ENCODE measurements around the gene RFX3. TPM values are rescaled to one million over a fixed set of nuclear protein-coding genes. Genes with fewer than 3 reads are reported as not detected.
"Not testable (repeated sequence)": the region's sequence is repeated elsewhere in the genome, so short reads cannot be mapped to it uniquely, and the experiment has no call there.

The RFX3 gene
- total RNA-seq, 1 experiment from 2014 or later = 19.1 TPM

DNA sequence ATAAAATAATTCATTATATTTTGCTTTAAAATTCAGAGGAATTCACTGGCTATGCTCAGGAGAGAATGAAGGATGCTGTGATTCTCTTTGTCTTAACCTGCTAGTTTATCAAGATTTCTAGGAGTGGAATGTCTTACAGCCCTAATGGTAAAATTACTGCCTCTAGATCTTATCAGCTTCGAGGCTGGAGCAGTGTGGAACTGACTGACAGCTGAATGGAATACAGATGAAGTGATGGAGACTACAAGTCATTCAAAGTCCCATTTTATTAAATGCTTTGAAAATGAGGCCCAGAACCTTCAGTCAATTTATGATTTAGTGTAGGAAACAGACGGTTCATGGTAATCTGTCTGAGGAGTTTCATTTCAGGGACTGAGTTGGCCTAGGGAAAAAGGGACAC, 202.1 kb downstream of the RFX3 start:
- no peak for DNase-seq (ENCODE audit: low spot score)
- in situ Hi-C loops (cut with HindIII; ENCODE audit: low sequenced_read_pairs) = no loop called here

DNA sequence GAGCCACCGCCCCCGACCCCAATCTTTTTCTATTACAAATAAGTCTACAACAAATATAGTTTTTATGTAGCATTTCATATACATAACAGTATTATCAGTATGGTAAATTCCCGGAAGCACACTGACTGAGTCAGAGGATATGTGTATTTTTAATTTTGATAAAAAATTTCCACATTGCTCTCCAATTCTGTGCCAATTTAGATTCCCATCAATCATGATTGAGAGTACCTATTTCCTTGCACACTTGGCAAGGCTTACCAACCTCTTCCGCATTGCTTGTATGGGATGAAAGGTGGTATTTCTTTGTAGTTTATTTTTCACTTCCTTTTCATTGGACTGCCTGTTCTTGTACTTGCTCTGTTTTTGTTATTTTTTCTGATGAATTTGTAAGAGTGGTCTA, 204.6 kb downstream of the RFX3 start:
- in situ Hi-C loops (cut with HindIII; ENCODE audit: low sequenced_read_pairs) = no loop called here
- DNase-seq (ENCODE audit: low spot score) = no peak

- DNase-seq (ENCODE audit: low spot score); in situ Hi-C loops (cut with HindIII; ENCODE audit: low sequenced_read_pairs): not testable (repeated sequence)
These were observed 213.2 kb downstream of the RFX3 start for GRCh38 chr9:3312595-3312994.

GRCh38 chr9:3308609-3309008, 217.2 kb downstream of the RFX3 start:
- no peak for DNase-seq (ENCODE audit: low spot score)
- in situ Hi-C loops (cut with HindIII; ENCODE audit: low sequenced_read_pairs) = no loop called here

DNA sequence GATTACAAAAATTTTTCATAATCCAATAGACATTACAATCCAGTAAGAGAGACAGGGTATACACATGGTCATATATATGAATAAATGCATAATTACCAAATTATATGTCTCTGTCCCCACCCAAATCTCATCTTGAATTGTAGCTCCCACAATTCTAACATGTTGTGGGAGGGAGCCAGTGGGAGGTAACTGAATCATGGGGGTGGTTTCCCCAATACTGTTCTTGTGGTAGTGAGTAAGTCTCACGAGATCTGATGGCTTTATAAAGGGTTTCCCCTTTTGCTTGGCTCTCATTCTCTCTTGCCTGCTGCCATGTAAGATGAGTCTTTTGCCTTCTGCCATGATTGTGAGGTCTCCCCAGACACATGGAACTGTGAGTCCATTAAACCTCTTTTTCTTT, 221.4 kb downstream of the RFX3 start:
- in situ Hi-C loops (cut with HindIII; ENCODE audit: low sequenced_read_pairs) = not testable (repeated sequence)

DNA sequence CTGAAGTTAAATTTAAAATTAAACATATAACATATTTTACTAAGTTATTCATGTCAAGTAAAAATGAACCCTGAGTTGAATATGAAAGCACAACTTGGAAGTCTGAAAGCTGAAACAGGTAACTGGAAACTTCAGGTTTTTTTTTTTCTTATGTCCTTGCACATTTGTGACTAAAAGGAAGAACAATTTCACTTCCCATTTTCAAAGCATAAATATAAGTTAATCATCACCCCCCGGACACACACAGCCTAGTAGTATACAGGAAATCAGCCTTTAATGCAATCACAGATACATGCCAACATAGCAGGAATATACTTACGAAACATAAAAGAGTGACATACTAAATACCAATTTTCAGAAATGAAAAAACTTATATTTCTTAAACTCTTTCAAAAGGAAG, 225.9 kb downstream of the RFX3 start:
- DNase-seq (ENCODE audit: low spot score) = no peak
- in situ Hi-C loops (cut with HindIII; ENCODE audit: low sequenced_read_pairs) = no loop called here

More for the DNA sequence above, 221.4 kb downstream of the RFX3 start:
- not testable (repeated sequence) for DNase-seq (ENCODE audit: low spot score)

- peak; percentile 71 for DNase-seq (ENCODE audit: low spot score)
- in situ Hi-C loops (cut with HindIII; ENCODE audit: low sequenced_read_pairs) = no loop called here
These were observed 229.3 kb downstream of the RFX3 start for GRCh38 chr9:3296536-3296935.

GRCh38 chr9:3292311-3292710, 233.5 kb downstream of the RFX3 start:
- in situ Hi-C loops (cut with HindIII; ENCODE audit: low sequenced_read_pairs) = no loop called here
- DNase-seq (ENCODE audit: low spot score) = no peak

DNA sequence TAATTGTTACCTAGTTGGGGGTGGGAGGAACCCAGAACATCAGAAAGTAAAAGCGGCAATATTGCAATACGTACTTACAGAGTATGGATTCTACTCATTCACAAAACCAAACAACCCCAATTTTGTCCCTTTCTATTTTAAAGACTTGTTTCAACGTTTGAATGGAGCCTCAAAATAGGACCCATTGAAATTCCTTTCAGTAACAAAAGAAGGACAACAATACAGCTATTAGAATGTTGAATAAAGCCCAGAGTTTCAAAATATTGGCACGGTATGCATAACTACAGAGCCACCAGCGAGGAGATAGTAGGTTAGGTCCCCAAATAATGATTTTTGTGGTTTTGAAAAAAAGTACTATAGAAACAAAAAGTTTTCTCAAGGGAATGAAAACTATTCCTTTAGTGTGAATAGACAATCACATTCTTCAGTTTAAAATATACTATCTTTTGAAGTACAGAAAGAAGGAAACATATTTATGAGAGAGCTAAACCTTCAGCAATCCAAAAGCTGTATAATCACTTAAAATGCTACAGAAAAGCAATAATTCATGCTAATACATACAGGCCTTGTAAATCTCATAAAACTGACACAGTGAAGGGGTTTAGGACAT, 235.5 kb downstream of the RFX3 start:
- in situ Hi-C loops (cut with HindIII; ENCODE audit: low sequenced_read_pairs) = no loop called here

DNA sequence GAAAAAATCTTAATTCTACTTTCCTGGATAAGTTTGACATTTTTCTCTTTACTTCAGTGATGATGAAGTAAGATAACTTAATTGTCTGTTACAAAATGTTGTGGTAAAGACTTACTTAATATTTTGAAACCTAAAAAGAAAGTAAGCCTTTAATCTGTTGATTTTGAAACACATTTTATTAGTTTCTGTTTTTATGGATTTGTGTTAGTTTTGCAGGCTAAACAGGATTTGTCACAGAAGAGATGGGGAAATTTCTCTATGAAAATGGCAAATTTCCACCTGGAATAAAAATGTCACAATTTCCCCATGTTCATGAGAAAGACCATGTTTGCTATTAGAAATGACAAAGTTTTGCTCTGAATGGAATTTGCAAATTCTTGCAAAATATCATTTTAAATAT, 237.1 kb downstream of the RFX3 start:
- in situ Hi-C loops (cut with HindIII; ENCODE audit: low sequenced_read_pairs) = no loop called here
- no peak for DNase-seq (ENCODE audit: low spot score)

More for the DNA sequence above, 235.5 kb downstream of the RFX3 start:
- no peak for DNase-seq (ENCODE audit: low spot score)

GRCh38 chr9:3285365-3286161, 240.2 kb downstream of the RFX3 start:
- in situ Hi-C loops (cut with HindIII; ENCODE audit: low sequenced_read_pairs) = no loop called here
- DNase-seq (ENCODE audit: low spot score) = no peak

- in situ Hi-C loops (cut with HindIII; ENCODE audit: low sequenced_read_pairs) = no loop called here
- DNase-seq (ENCODE audit: low spot score) = no peak
These were observed 243.4 kb downstream of the RFX3 start for GRCh38 chr9:3282365-3282764.

DNA sequence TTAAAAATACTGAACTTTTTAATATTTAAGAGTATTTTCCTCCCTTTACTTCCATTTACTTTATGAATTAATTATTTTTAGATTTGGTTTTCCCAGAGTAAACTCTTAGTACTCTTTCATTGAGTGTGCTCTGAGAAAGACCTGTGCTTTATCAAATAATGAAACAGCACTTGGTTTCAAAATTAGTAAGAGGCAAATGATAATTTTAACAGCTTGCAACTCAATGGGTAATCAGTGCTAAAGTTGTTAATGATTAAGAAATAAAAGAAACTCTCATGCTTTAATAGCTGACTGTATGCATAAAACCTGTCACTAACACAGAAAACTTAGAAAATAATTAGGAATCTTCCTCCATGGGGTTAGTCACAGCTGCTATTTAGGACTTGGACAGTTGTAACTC, 244.4 kb downstream of the RFX3 start:
- in situ Hi-C loops (cut with HindIII; ENCODE audit: low sequenced_read_pairs) = no loop called here
- DNase-seq (ENCODE audit: low spot score) = no peak

DNA sequence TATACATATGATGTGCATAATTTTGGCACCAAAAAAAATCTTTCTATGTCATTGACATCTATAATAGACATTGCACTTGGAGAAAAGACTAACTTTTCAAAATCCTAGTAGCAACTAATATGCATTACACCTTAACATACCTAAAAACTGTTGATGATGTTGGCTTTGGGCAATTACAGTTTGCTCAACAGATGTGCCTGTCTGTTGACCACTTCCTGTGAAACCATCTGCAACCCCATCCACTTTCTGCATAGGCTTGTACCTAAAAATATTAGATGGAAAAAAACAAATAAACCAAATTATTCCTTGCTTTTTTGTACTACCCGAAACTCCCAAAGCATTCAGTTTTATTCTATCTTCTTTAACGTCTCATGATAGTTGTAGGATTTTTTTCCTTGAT, 248.6 kb downstream of the RFX3 start:
- in situ Hi-C loops (cut with HindIII; ENCODE audit: low sequenced_read_pairs) = no loop called here
- DNase-seq (ENCODE audit: low spot score) = no peak

DNA sequence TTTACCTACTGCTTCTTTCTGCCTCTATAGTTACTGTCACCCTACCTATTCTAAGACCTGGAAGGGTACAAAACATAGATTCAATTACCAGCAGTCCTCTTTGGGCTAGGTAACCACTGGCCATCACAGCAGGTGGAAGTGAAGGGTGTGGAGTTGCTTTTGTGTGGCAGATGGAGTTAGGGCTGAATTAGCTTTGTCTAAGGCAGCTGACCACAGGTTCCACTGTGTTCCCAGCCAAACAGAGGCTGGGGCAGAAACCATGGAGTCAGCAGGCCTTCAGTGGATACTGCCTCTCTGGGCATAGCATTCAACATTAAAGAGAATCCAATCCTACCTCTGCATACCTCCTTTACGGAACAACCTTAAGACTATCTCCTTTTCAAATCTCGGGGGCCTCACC, 254.2 kb downstream of the RFX3 start:
- DNase-seq (ENCODE audit: low spot score) = no peak
- in situ Hi-C loops (cut with HindIII; ENCODE audit: low sequenced_read_pairs) = no loop called here

DNA sequence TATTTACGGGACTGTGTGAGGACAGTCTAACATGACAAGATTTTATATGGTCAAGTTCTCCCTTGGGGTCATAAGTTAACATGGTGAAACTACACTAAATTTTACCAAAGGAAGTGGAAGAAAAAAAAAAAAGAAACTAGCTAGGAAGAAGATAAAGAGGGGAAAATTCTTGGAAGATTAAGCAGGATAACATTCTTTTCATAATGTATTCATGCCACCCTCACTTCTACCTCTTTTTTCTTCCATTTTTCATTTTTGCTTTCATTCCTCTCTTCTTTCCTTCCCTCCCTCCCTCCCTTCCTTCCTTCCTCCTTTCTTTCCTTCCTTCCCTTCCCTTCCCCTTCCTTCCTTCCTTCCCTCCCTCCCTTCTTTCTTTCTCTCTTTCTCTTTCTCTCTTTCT, 254.6 kb downstream of the RFX3 start:
- in situ Hi-C loops (cut with HindIII; ENCODE audit: low sequenced_read_pairs) = no loop called here

GRCh38 chr9:3268223-3268622, 257.6 kb downstream of the RFX3 start:
- in situ Hi-C loops (cut with HindIII; ENCODE audit: low sequenced_read_pairs) = no loop called here
- no peak for DNase-seq (ENCODE audit: low spot score)

More for the DNA sequence above, 254.6 kb downstream of the RFX3 start:
- no peak for DNase-seq (ENCODE audit: low spot score)

- in situ Hi-C loops (cut with HindIII; ENCODE audit: low sequenced_read_pairs) = no loop called here
These were observed 262.1 kb downstream of the RFX3 start for GRCh38 chr9:3263698-3264097.

GRCh38 chr9:3262826-3263529, 262.8 kb downstream of the RFX3 start:
- DNase-seq (ENCODE audit: low spot score) = no peak
- in situ Hi-C loops (cut with HindIII; ENCODE audit: low sequenced_read_pairs) = no loop called here

More at GRCh38 chr9:3263698-3264097, 262.1 kb downstream of the RFX3 start:
- no peak for DNase-seq (ENCODE audit: low spot score)

DNA sequence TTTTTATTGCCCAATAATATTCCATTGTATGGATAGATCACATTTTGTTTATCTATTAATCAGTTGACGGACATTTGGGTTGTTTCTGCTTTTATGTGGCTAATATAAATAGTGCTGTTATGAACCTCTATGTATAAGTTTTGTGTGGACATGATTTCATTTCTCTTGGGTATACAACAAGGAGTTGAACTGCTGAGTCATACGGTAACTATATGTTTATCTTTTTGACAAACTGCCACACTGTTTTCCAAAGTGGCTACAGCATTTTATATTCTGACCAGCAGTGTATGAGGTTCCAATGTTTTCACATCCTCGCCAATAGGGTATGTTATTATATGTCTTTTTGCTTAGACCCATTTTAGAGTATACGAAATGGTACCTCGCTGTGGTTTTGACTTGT, 264.3 kb downstream of the RFX3 start:
- no peak for DNase-seq (ENCODE audit: low spot score)
- in situ Hi-C loops (cut with HindIII; ENCODE audit: low sequenced_read_pairs) = no loop called here

All from G401 (cell line).